HCT116 (cell line): ENCODE results near the gene ATF6B. TPM values are rescaled to one million over a fixed set of nuclear protein-coding genes. Genes with fewer than 3 reads are reported as not detected.

Experiments
- ATAC-seq: fragments of 200-7000 bp; cut with Tn5 transposase; 2 replicates; pipeline ENCODE4 v1.9.1; 2020; ENCODE audit warnings: mild to moderate bottlenecking, moderate library complexity
- BruUV-seq: library from RNA; stranded (reverse); fragments of 400-500 nt; replicated peaks from 2 replicates; lab custom pipeline; 2021; lab: Mats Ljungman, UMichigan
- CTCF ChIA-PET: fragments of 300-600 bp; sonication (Branson Sonifier 250); formaldehyde crosslinking; loops from one replicate; lab custom pipeline; 2021; ENCODE audit warnings: antibody characterized with exemption; lab: Charles Lee
- POLR2A ChIA-PET: fragments of 300-600, 350-600 bp; sonication (Branson Sonifier 250); formaldehyde crosslinking; loops from one replicate; lab custom pipeline; 2021; ENCODE audit warnings: antibody characterized with exemption; lab: Charles Lee
- RAD21 ChIA-PET, 2 experiments: fragments of 300-600 bp; sonication (Branson Sonifier 250); formaldehyde crosslinking; loops; one replicate each; lab custom pipeline; 2023; ENCODE audit warnings: low total read pairs in 2 of 2; ENCODE audit not compliant: uncharacterized antibody in 2 of 2, unreplicated experiment in 2 of 2, low non-redundant PET in 1 of 2; lab: Charles Lee
- DNase-seq: peaks from one replicate; pipeline ENCODE4 v3.0.0-alpha.2; 2010; ENCODE audit warnings: low read depth, low spot score
- H2AFZ ChIP-seq: fragments of 200-600 bp; shearing (Covaris generic), sonication (generic); 2 replicates; pipeline ENCODE4 v1.6.1; 2017; ENCODE audit warnings: low read depth, mixed run types, mixed read lengths, antibody characterized with exemption, low read length; ENCODE audit not compliant: poor library complexity, severe bottlenecking
- H3K27ac ChIP-seq: 2 replicates; pipeline ENCODE4 v1.5.1; 2012; ENCODE audit warnings: low read depth, low read length
- H3K27me3 ChIP-seq: fragments of 200-600 bp; sonication (generic); 2 replicates; pipeline ENCODE4 v1.6.1; 2016; ENCODE audit warnings: mixed run types, low read length, mixed read lengths; ENCODE audit not compliant: insufficient read depth
- H3K36me3 ChIP-seq, 2 experiments: fragments of 200-500 bp in 1 of 2; fragments of 200-600 bp in 1 of 2; sonication (Bioruptor generic) in 1 of 2; sonication (generic) in 1 of 2; 2 replicates each; pipeline versions ENCODE4 v1.5.1 to v1.6.1; 2014 to 2016; ENCODE audit warnings: low read length in 2 of 2, inconsistent platforms in 1 of 2, mixed read lengths in 1 of 2, mixed run types in 1 of 2; ENCODE audit not compliant: insufficient read depth in 2 of 2, control insufficient read depth in 1 of 2
- H3K4me1 ChIP-seq, 2 experiments: fragments of 200-600 bp in 1 of 2; sonication (generic) in 1 of 2; 2 replicates each; pipeline versions ENCODE4 v1.5.1 to v1.6.1; 2012 to 2017; ENCODE audit warnings: low read length in 2 of 2, inconsistent platforms in 1 of 2, mild to moderate bottlenecking in 1 of 2, mixed read lengths in 1 of 2, mixed run types in 1 of 2, moderate library complexity in 1 of 2; ENCODE audit not compliant: insufficient read depth in 2 of 2, control insufficient read depth in 1 of 2
- H3K4me2 ChIP-seq: fragments of 200-600 bp; sonication (generic); 2 replicates; pipeline ENCODE4 v1.6.1; 2017; ENCODE audit warnings: mixed run types, low read length, mixed read lengths
- H3K4me3 ChIP-seq, 2 experiments: fragments of 200-600 bp in 1 of 2; sonication (generic) in 1 of 2; replicated peaks in 1 of 2; 2 replicates each; pipeline ENCODE4 v1.5.1; 2011 to 2016; ENCODE audit warnings: low read length in 2 of 2, control low read depth in 1 of 2, low read depth in 1 of 2, mild to moderate bottlenecking in 1 of 2, mixed read lengths in 1 of 2, mixed run types in 1 of 2
- H3K79me2 ChIP-seq: fragments of 200-600 bp; sonication (generic); 2 replicates; pipeline ENCODE4 v1.6.1; 2017; ENCODE audit warnings: mild to moderate bottlenecking, mixed run types, low read length, moderate library complexity, mixed read lengths; ENCODE audit not compliant: insufficient read depth
- H3K9ac ChIP-seq: fragments of 200-600 bp; sonication (generic); 2 replicates; pipeline ENCODE4 v1.6.1; 2016; ENCODE audit warnings: low read length, mixed read lengths
- H3K9me2 ChIP-seq: fragments of 200-600 bp; sonication (generic), shearing (Covaris generic); 2 replicates; pipeline ENCODE4 v1.6.1; 2017; ENCODE audit warnings: mixed run types, mild to moderate bottlenecking, moderate library complexity; ENCODE audit not compliant: insufficient read depth
- H3K9me3 ChIP-seq, 2 experiments: fragments of 200-500 bp in 1 of 2; fragments of 200-600 bp in 1 of 2; sonication (Bioruptor generic) in 1 of 2; sonication (generic) in 1 of 2; 2 replicates each; pipeline ENCODE4 v1.6.1; 2014 to 2017; ENCODE audit warnings: low read length in 2 of 2, mixed read lengths in 2 of 2, inconsistent platforms in 1 of 2, low read depth in 1 of 2, mild to moderate bottlenecking in 1 of 2, mixed run types in 1 of 2, moderate library complexity in 1 of 2; ENCODE audit not compliant: control insufficient read depth in 1 of 2, insufficient read depth in 1 of 2
- H4K20me1 ChIP-seq: fragments of 200-600 bp; sonication (generic), shearing (Covaris generic); 2 replicates; pipeline ENCODE4 v1.6.1; 2017; ENCODE audit warnings: mixed run types, mild to moderate bottlenecking, moderate library complexity; ENCODE audit not compliant: insufficient read depth
- ATF3 ChIP-seq: IDR thresholded peaks from 2 replicates; pipeline ENCODE4 v1.6.1; 2012
- CBX3 ChIP-seq: IDR thresholded peaks from 2 replicates; pipeline ENCODE4 v1.6.1; 2012; ENCODE audit warnings: low read depth
- CTCF ChIP-seq, 3 experiments: fragments of 200-600 bp in 1 of 3; sonication (generic) in 1 of 3; IDR thresholded peaks in 2 of 3; conservative IDR thresholded peaks in 1 of 3; 2 replicates each; pipeline ENCODE4 v1.5.1; 2012 to 2017; ENCODE audit warnings: low read depth in 2 of 3, low read length in 2 of 3, antibody characterized with exemption in 1 of 3, borderline replicate concordance in 1 of 3, control low read depth in 1 of 3, mild to moderate bottlenecking in 1 of 3, mixed read lengths in 1 of 3, mixed run types in 1 of 3, moderate library complexity in 1 of 3; ENCODE audit not compliant: insufficient read depth in 1 of 3
- EGR1 ChIP-seq: IDR thresholded peaks from 2 replicates; pipeline ENCODE4 v1.6.1; 2012; ENCODE audit warnings: low read depth
- EZH2 ChIP-seq: fragments of 200-600 bp; sonication (generic); IDR thresholded peaks from 2 replicates; pipeline ENCODE4 v1.6.1; 2017; ENCODE audit warnings: antibody characterized with exemption, mixed run types
- EZH2phosphoT487 ChIP-seq: fragments of 200-600 bp; IDR thresholded peaks from 2 replicates; pipeline ENCODE4 v1.6.1; 2018; ENCODE audit warnings: antibody characterized with exemption, borderline replicate concordance
- MAX ChIP-seq: IDR thresholded peaks from 2 replicates; pipeline ENCODE4 v1.6.1; 2012
- REST ChIP-seq: IDR thresholded peaks from 2 replicates; pipeline ENCODE4 v1.6.1; 2012; ENCODE audit warnings: low read depth
- SP1 ChIP-seq: IDR thresholded peaks from 2 replicates; pipeline ENCODE4 v1.6.1; 2012; ENCODE audit warnings: low read depth
- SRF ChIP-seq: IDR thresholded peaks from 2 replicates; pipeline ENCODE4 v1.6.1; 2012; ENCODE audit warnings: low read depth
- YY1 ChIP-seq: IDR thresholded peaks from 2 replicates; pipeline ENCODE4 v1.6.1; 2011; ENCODE audit warnings: low read length, low read depth, moderate library complexity, mild to moderate bottlenecking; ENCODE audit not compliant: insufficient replicate concordance; ENCODE audit errors: extremely low read depth
- ZFX ChIP-seq: fragments of 450-650 bp; IDR thresholded peaks from 2 replicates; pipeline ENCODE4 v1.6.1; 2017
- intact Hi-C: fragments of 100-400 bp; cut with micrococcal nuclease; formaldehyde crosslinking; loops from 2 replicates; pipeline ENCODE4 v1.10.0; 2022
- total RNA-seq: library from RNA; stranded (reverse); gene quantifications from one replicate; pipeline ENCODE4 v1.2.1, GENCODE V29; 2021; ENCODE audit not compliant: unreplicated experiment

Gene ATF6B
- total RNA-seq, 1 experiment from 2014 or later: 63.9 TPM

GRCh38 chr6:32069460-32069859 lies 58.6 kb downstream of the ATF6B start:
- RAD21 ChIA-PET: no interaction called here
- CTCF ChIA-PET: no interaction called here
- no TSS peak for BruUV-seq
- no peaks in the 10 kb centered on the region for H3K79me2 ChIP-seq
- H3K9ac ChIP-seq: no peak overlapping the region
- intact Hi-C loops: no loop called here
- TF ChIP-seq SP1 (no peak), REST (no peak), CTCF (IDR thresholded peaks at IDR 0.05 in 2 of 3, conservative IDR thresholded peaks at IDR 0.05 in 1 of 3; ENCODE audit: borderline replicate concordance in 1 of 3, insufficient read depth in 1 of 3, low read depth in 2 of 3, low read length in 2 of 3) (no peak), SRF (no peak), EGR1 (no peak), EZH2 (no peak), YY1 (no peak), MAX (no peak), EZH2phosphoT487 (no peak), CBX3 (no peak), ATF3 (no peak), ZFX (no peak)
- no peaks in the 10 kb centered on the region for H3K9me3 ChIP-seq
- H3K27ac ChIP-seq: no peak overlapping the region
- H3K36me3 ChIP-seq: no peaks in the 10 kb centered on the region
- H3K4me2 ChIP-seq: no peak overlapping the region
- H3K9me2 ChIP-seq: no peaks in the 10 kb centered on the region
- no peaks in the 10 kb centered on the region for H3K27me3 ChIP-seq
- no peak for DNase-seq
- peaks cover 2 to 9% of the 10 kb centered on the region in 2 experiments; a peak in 2 of 4 replicates for H3K4me1 ChIP-seq
- POLR2A ChIA-PET: no interaction called here
- no peaks in the 10 kb centered on the region for H4K20me1 ChIP-seq
- H2AFZ ChIP-seq: no peak overlapping the region
- ATAC-seq: no peak
- no peak overlapping the region for H3K4me3 ChIP-seq
